ENCODE data around the gene C6orf132.
"Not testable (repeated sequence)": the region's sequence is repeated elsewhere in the genome, so short reads cannot be mapped to it uniquely, and the experiment has no call there.

C6orf132 gene

GRCh38 chr6:42162384-42162783 is 20.0 kb upstream of the C6orf132 start:
- DNase-seq (ENCODE audit: insufficient read length, low spot score) = no peak
- no peak for FAIRE-seq

- DNase-seq (ENCODE audit: insufficient read length, low spot score) = no peak
- FAIRE-seq = no peak
Observed at GRCh38 chr6:42159431-42160024, 17.1 kb upstream of the C6orf132 start.

DNA sequence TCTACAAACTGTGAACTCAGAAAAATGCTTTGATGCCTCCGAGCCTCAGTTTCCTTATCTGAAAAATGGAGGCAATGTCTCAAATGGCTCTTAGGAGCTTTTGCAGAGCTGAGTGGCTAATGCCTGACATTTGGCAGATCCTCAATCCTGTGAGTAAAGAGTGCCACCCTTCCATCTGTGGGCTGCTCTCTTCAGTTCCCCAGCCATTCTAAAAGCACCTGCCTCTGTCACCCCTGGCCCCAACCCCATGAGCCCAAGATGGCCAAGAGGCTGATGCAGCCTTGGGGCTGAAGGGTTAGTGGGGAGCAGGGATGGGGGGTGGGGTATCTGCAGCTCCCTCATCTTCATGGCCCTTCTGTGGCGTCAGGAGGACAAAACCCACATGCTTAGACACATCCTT is 16.2 kb upstream of the C6orf132 start:
- DNase-seq (ENCODE audit: insufficient read length, low spot score) (no peak), FAIRE-seq (no peak)

DNA sequence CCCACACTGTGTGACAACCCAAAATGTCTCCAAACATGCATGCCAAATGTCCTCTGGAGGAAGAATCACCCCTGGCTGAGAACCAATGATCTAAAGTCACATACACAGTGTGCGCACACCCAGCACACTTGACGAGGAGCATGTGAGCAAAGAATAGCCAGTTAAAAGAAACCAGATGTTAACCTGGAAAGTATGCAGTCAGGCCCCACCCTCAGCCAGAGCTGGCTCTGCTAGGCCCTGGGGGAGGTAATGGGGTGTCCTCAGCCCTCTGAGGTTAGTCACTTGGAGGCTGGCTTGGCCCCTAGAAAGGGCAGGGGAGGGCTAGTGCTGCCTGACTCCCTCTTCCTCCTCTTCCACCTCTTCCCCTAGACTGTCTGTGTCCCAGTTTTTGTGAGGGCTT is 15.6 kb upstream of the C6orf132 start:
- no peak for DNase-seq (ENCODE audit: insufficient read length, low spot score)

GRCh38 chr6:42156638-42157037 is 14.2 kb upstream of the C6orf132 start:
- FAIRE-seq = no peak
- no peak for DNase-seq (ENCODE audit: insufficient read length, low spot score)

More for the DNA sequence above, 15.6 kb upstream of the C6orf132 start:
- FAIRE-seq = no peak

DNA sequence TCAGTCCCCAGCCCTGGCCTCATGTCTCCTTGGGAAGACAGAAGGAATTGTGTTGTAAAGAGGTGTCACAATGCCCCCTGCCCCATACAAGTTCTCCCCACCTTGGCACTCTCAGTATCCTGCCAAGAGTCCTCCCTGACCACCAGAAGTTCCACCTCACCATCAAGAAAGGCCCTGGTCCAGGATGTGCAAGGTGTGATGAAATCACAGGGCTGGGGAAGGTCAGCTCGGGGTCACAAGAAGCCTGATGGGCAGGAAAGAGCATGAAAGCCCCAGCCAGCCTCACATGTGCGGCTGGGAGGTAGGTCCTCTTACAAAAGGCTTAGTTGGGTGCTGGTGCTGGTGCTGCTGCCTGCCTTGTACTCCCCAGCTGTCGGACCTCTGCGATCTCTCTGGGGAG is 12.9 kb upstream of the C6orf132 start:
- FAIRE-seq = no peak
- no peak for DNase-seq (ENCODE audit: insufficient read length, low spot score)

DNA sequence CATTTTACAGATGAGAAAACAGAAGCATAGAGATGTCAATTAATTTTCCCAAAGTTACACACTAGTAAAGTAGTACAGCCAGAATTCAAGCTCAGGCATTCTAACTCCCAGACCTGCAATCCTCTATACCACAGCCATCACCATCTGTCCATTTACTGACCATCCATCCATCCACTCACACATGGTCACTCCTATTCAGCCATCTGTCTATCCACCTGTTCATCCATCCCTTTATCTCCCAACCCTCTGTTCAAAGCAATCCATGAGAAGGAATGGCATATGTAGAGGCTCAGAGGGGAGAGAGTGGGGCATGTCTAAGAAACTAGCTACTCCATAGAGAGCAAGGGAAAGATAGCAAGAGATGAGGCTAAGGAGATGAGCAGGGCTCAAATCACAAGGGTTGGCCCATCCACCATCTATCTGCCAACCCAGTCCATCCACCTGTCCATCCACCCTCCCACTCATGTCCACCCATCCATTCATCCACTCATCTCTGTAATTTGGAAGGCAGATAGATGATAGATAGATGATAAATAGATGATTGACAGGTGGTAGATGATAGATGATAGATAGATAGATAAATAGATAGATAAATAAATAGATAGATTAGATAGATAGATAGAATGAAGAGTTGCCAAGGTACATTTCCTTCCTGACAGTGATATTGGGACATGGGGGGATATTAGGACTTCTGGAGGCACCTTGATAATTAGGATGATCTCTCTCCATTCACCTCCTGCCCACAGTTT is 12.2 kb upstream of the C6orf132 start:
- FAIRE-seq (no peak), DNase-seq (ENCODE audit: insufficient read length, low spot score) (no peak)

GRCh38 chr6:42153921-42154320 is 11.5 kb upstream of the C6orf132 start:
- FAIRE-seq (no peak), DNase-seq (ENCODE audit: insufficient read length, low spot score) (no peak)

- FAIRE-seq = not testable (repeated sequence)
Observed at GRCh38 chr6:42152528-42153213, 10.3 kb upstream of the C6orf132 start.

GRCh38 chr6:42152024-42152423 is 9.6 kb upstream of the C6orf132 start:
- DNase-seq (ENCODE audit: insufficient read length, low spot score) = no peak
- FAIRE-seq = no peak

More at GRCh38 chr6:42152528-42153213, 10.3 kb upstream of the C6orf132 start:
- DNase-seq (ENCODE audit: insufficient read length, low spot score) = not testable (repeated sequence)

DNA sequence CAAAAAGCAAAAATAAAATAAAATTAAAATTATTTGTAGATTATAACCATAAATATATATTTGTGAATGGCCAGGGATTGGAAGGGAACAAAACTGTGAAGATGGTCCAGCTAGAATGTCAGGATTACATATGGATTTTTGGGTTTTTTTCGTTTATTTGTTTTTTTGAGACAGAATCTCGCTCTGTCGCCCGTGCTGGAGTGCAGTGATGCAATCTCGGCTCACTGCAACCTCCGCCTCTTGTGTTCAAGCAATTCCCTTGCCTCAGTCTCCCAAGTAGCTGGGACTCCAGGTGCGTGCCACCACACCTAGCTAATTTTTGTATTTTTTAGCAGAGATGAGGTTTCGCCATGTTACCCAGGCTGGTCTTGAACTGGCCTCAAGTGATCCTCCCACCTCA is 7.8 kb upstream of the C6orf132 start:
- no peak for FAIRE-seq
- no peak for DNase-seq (ENCODE audit: insufficient read length, low spot score)

- FAIRE-seq (no peak), DNase-seq (ENCODE audit: insufficient read length, low spot score) (no peak)
Observed at GRCh38 chr6:42148058-42148457, 5.6 kb upstream of the C6orf132 start.

- no peak for DNase-seq (ENCODE audit: insufficient read length, low spot score)
Observed at GRCh38 chr6:42147138-42147562, 4.7 kb upstream of the C6orf132 start.

DNA sequence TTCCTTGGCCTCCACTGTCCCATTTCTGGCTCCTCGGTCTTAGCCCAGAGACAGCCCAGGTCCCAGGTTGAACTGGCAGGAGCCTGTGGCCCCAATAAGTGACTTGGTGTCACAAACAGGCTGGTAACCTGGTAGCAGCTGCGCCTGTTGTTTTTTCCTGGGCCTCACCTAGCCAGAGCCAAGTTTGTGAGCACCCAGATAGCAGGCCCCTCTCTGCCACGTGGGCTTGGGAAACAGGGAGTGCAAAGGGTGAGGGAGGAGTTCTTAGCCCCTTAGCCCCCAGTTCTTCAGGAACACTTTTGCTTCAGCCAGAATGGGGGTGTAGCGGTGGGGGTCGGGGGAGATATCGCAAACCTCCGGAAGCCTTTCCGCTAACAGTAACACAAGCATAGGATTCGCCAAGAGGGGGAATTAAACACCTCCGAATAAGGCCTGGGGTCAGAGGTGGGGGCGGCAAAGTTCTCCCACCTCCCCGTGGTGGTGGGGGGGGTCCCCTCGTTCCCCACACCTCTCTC is 760 bp downstream of the C6orf132 start:
- DNase-seq (ENCODE audit: insufficient read length, low spot score) (no peak), FAIRE-seq (no peak)

More at GRCh38 chr6:42147138-42147562, 4.7 kb upstream of the C6orf132 start:
- no peak for FAIRE-seq

DNA sequence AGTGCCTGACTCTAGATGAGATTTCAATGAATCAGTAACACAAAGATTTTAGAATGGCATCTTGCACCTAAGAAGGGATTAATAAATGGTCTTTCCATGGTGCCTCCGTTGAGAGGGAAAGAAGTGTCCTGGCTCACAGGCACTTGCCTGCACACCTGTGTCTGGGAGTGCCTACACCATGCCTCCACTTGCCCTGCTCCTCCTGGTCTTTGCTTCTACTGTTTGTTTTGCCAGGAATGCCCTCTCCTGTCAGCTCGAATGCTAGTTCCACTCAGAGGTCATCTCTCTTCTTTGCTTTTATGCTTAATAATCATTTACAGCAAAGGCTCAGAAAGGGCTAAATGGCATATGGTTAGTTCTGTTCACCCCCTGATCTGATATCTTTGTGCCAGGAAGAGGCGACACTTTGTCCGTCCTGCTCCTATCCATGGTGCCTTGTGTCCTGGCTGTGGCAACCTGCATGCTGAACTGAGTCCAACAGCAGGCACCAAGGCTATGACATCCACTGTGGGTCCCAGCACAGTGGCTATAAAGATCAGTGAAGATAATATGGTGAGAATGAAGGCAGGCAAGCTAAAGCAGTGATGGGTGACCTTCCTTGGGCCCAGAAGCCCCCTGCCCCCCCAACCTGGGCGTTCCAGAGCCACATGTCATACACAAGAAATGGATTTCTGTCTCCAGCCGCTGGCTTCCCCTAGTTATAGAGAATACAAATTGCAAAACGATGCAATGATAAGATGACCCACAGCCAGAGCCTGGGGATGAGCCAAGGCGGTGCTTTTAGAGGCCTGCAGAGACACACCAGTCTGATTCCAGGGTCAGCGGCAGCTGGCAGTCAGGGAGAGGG is 1.4 kb downstream of the C6orf132 start:
- no peak for FAIRE-seq
- DNase-seq (ENCODE audit: insufficient read length, low spot score) = no peak

DNA sequence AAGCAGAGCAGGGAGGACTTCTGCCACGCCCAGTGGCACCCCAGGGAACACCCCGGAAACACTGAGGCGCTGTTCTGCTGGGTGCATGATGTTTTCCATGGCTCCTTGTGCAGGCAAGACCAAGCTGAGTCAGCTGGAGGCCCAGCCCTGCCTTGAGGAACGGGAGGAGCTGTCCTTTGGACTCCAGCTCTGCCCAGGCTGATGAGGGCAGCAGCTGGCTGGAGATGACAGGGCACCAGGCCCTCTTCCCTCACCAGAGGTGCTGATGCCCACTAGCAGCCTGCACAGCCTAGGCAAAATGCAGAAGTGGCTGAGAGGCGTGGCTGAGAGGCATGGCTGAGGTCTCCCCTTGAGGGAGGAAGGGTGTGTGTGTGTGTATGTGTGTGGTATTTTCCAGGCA is 2.4 kb downstream of the C6orf132 start:
- FAIRE-seq = no peak
- peak; percentile 39 for DNase-seq (ENCODE audit: insufficient read length, low spot score)

GRCh38 chr6:42138630-42139619 is 3.5 kb downstream of the C6orf132 start:
- FAIRE-seq (no peak), DNase-seq (ENCODE audit: insufficient read length, low spot score) (no peak)

DNA sequence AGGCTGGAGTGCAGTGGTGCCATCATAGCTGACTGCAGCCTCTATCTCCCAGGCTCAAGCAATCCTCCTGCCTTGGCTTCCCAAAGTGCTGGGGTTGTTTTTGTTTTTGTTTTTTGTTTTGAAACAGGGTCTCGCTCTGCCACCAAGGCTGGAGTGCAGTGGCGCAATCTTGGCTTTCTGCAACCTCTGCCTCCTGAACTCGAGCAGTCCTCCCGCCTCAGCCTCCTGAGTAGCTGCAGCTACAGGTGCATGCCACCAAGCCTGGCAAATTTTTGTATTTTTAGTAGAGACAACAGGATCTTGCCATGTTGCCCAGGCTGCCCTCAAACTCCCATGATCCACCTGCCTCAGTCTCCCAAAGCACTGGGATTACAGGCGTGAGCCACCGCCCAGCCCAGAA is 4.2 kb downstream of the C6orf132 start:
- FAIRE-seq (no peak), DNase-seq (ENCODE audit: insufficient read length, low spot score) (no peak)

- DNase-seq (ENCODE audit: insufficient read length, low spot score) = no peak
Observed at GRCh38 chr6:42137194-42137753, 5.1 kb downstream of the C6orf132 start.

More at GRCh38 chr6:42137194-42137753, 5.1 kb downstream of the C6orf132 start:
- FAIRE-seq = no peak
